ENCODE results near the gene ACAP3.

DNA sequence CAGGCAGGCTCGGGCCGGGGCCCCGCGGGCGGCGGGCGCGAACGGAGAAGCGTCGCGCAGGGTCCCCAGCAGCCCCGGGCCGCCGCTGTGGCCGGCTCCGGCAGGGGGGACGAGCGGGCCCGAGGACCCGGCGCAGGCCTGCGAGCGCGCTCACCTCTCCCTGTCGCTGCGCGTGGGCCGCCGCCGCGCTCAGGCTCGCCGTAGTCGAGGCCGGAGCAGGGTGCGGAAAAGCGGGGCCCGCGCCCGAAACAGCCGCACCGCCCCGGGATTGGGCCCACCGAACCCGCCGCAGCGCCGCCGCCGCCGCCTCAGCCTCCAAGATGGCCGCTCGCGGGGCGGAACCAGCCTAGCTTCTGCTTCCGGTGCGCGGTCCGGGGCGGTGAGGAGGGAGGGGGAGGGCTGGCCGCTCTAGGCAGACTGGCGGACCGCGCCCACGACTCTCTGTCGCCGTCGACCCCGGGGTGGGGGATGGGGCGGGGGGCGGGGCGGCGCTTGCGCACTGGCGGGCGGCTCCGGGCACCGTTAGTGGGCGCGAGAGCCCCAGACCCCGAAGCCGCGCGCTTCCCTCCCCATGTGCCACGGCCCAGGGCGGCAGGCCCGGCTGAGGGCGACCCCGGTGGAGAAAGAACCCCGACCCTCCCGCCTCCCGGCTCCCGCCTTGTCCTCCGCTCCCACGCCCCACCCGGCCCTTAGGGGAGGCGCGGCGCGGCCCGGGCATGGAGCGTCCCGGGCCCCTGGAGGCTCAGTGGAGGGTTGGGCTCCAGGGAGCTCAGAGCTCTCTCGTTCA is 34.0 kb downstream of the ACAP3 start, which contains the start of gene UBE2J2:
- TF ChIP-seq ZFP3 (CRISPR knock-in tag; IDR thresholded peaks at IDR 0.05): no peak
- TF ChIP-seq PATZ1 (CRISPR knock-in tag; IDR thresholded peaks at IDR 0.05; ENCODE audit: borderline replicate concordance): no peak
- TF ChIP-seq ZNF70 (CRISPR knock-in tag; IDR thresholded peaks at IDR 0.05): no peak
- TF ChIP-seq RARB (CRISPR knock-in tag; IDR thresholded peaks at IDR 0.05): no peak
- TF ChIP-seq ZFP30 (CRISPR knock-in tag; IDR thresholded peaks at IDR 0.05): no peak
- no peak for TF ChIP-seq ARNTL (CRISPR knock-in tag; IDR thresholded peaks at IDR 0.05; ENCODE audit: borderline replicate concordance, low read depth)
- TF ChIP-seq CSDC2 (CRISPR knock-in tag; IDR thresholded peaks at IDR 0.05): no peak
- no peak for TF ChIP-seq ZNF8 (CRISPR knock-in tag; IDR thresholded peaks at IDR 0.05)
